Measurements from ENCODE around the gene KRTAP2-1.

KRTAP2-1 gene

GRCh38 chr17:41052566-41052965 is 5.5 kb upstream of the KRTAP2-1 start:
- TF ChIP-seq TAF1 (IDR thresholded peaks at IDR 0.05; ENCODE audit: low read depth) (no peak), USF1 (IDR thresholded peaks at IDR 0.05) (no peak), EP300 (IDR thresholded peaks at IDR 0.05; ENCODE audit: borderline replicate concordance) (no peak), FOXM1 (IDR thresholded peaks at IDR 0.05; ENCODE audit: borderline replicate concordance, low read depth) (no peak), TCF12 (IDR thresholded peaks at IDR 0.05; ENCODE audit: low read depth) (no peak), CREB1 (IDR thresholded peaks at IDR 0.05; ENCODE audit: low read depth) (no peak), NFIC (IDR thresholded peaks at IDR 0.05) (no peak), REST (IDR thresholded peaks at IDR 0.05; ENCODE audit: low read depth) (no peak), CEBPB (IDR thresholded peaks at IDR 0.05) (no peak), RAD21 (IDR thresholded peaks at IDR 0.05; ENCODE audit: low read depth) (no peak), TEAD4 (IDR thresholded peaks at IDR 0.05) (no peak), ZBTB7A (IDR thresholded peaks at IDR 0.05; ENCODE audit: low read depth) (no peak), EGR1 (IDR thresholded peaks at IDR 0.05) (no peak), YY1 (IDR thresholded peaks at IDR 0.05; ENCODE audit: low read depth) (no peak)

DNA sequence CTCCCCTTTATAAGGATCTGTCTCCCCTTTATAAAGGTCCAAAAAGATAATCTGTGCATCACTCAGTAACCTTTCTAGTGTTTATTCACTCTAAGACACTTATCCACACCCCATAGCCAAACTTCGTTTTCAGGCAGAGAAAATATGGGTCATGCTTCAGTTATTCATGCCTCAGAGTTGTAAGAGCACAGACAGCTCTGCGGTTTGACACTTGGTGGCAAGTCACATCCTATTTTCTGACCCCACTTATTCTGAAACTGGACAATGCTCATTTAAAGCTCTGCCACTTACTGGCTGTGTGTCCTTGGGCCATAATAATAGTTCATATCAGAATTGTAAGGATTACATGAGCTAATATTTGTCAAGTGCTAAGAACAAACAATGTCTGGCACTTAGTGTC is 2.0 kb upstream of the KRTAP2-1 start:
- TF ChIP-seq MAX (IDR thresholded peaks at IDR 0.05) (no peak), USF1 (IDR thresholded peaks at IDR 0.05) (no peak), TAF1 (IDR thresholded peaks at IDR 0.05; ENCODE audit: low read depth) (no peak), EGR1 (IDR thresholded peaks at IDR 0.05) (no peak)

GRCh38 chr17:41048441-41048840 is 1.3 kb upstream of the KRTAP2-1 start:
- TF ChIP-seq ZBTB7A (IDR thresholded peaks at IDR 0.05; ENCODE audit: low read depth) (no peak), NFIC (IDR thresholded peaks at IDR 0.05) (no peak), USF1 (IDR thresholded peaks at IDR 0.05) (no peak), MAX (IDR thresholded peaks at IDR 0.05) (no peak), RAD21 (IDR thresholded peaks at IDR 0.05; ENCODE audit: low read depth) (no peak)

GRCh38 chr17:41042953-41043352 is 4.2 kb downstream of the KRTAP2-1 start:
- TF ChIP-seq REST (IDR thresholded peaks at IDR 0.05; ENCODE audit: low read depth) (no peak), FOXM1 (IDR thresholded peaks at IDR 0.05; ENCODE audit: borderline replicate concordance, low read depth) (no peak), TCF12 (IDR thresholded peaks at IDR 0.05; ENCODE audit: low read depth) (no peak), USF1 (IDR thresholded peaks at IDR 0.05) (no peak)

GRCh38 chr17:41040783-41041571 is 6.1 kb downstream of the KRTAP2-1 start, which contains the start of gene KRTAP1-1:
Gene KRTAP1-1 (minus strand): TSS chr17:41041450. CDS start chr17:41041397, 53 bp downstream.
- TF ChIP-seq EP300 (IDR thresholded peaks at IDR 0.05; ENCODE audit: borderline replicate concordance) (0 out of 2 replicates have a peak, but pooled peaks have one; percentile 9), MAX (IDR thresholded peaks at IDR 0.05) (peak; percentile 42; the same call in 1 of the 2 replicates)

All from Ishikawa (cell line).